ENCODE data around the gene ITGAD.

ITGAD gene

GRCh38 chr16:31421587-31421986 is 28.5 kb downstream of the ITGAD start:
- Histone ChIP-seq H4K20me1 (ENCODE audit: insufficient read depth, low read length) (no peaks in the 10 kb centered on the region), H3K36me3 (replicated peaks; ENCODE audit: insufficient read depth, low read length) (no peaks in the 10 kb centered on the region), H3K27ac (ENCODE audit: low read length) (no peak overlapping the region), H3K4me3 (ENCODE audit: low read length) (no peak overlapping the region), H2AFZ (ENCODE audit: low read length) (no peak overlapping the region), H3K4me1 (ENCODE audit: low read length) (no peaks in the 10 kb centered on the region), H3K27me3 (replicated peaks; ENCODE audit: insufficient read depth, low read length) (0 out of 2 replicates have a peak, but pooled peaks cover under 1% of the 10 kb centered on the region), H3K9ac (ENCODE audit: low read length) (no peak overlapping the region), H3K9me2 (replicated peaks; ENCODE audit: insufficient read depth, low read length) (no peaks in the 10 kb centered on the region), H3K9me3 (replicated peaks; ENCODE audit: insufficient read depth, low read length) (no peaks in the 10 kb centered on the region), H3K79me2 (ENCODE audit: low read length) (no peaks in the 10 kb centered on the region), H3F3A (ENCODE audit: insufficient read depth, low read length) (no peaks in the 10 kb centered on the region), H3K4me2 (ENCODE audit: low read depth, low read length) (no peak overlapping the region)
- TF ChIP-seq EZH2phosphoT487 (IDR thresholded peaks at IDR 0.05; ENCODE audit: low read length): no peak
- no peak for TF ChIP-seq EZH2 (optimal IDR thresholded peaks at IDR 0.05; ENCODE audit: low read depth, low read length)
- no peak for TF ChIP-seq CTCF (IDR thresholded peaks at IDR 0.05; ENCODE audit: low read length)
- no peak for DNase-seq

- H3K4me1 ChIP-seq (ENCODE audit: low read length): no peaks in the 10 kb centered on the region
- no peaks in the 10 kb centered on the region for H3K79me2 ChIP-seq (ENCODE audit: low read length)
- H3K9ac ChIP-seq (ENCODE audit: low read length): no peak overlapping the region
- H3K9me2 ChIP-seq (replicated peaks; ENCODE audit: insufficient read depth, low read length): no peaks in the 10 kb centered on the region
- TF ChIP-seq EZH2phosphoT487 (IDR thresholded peaks at IDR 0.05; ENCODE audit: low read length) (no peak), EZH2 (optimal IDR thresholded peaks at IDR 0.05; ENCODE audit: low read depth, low read length) (no peak), CTCF (IDR thresholded peaks at IDR 0.05; ENCODE audit: low read length) (no peak)
- no peak overlapping the region for H3K4me3 ChIP-seq (ENCODE audit: low read length)
- peak overlapping the region; percentile 14; the same call in 1 of the 2 replicates for H3K4me2 ChIP-seq (ENCODE audit: low read depth, low read length)
- no peaks in the 10 kb centered on the region for H3F3A ChIP-seq (ENCODE audit: insufficient read depth, low read length)
- DNase-seq: no peak
- 0 out of 2 replicates have a peak overlapping the region, but pooled peaks have one; percentile 3 for H2AFZ ChIP-seq (ENCODE audit: low read length)
- no peaks in the 10 kb centered on the region for H3K36me3 ChIP-seq (replicated peaks; ENCODE audit: insufficient read depth, low read length)
- H3K27me3 ChIP-seq (replicated peaks; ENCODE audit: insufficient read depth, low read length): no peaks in the 10 kb centered on the region
- H3K27ac ChIP-seq (ENCODE audit: low read length): no peak overlapping the region
- no peaks in the 10 kb centered on the region for H3K9me3 ChIP-seq (replicated peaks; ENCODE audit: insufficient read depth, low read length)
- H4K20me1 ChIP-seq (ENCODE audit: insufficient read depth, low read length): no peaks in the 10 kb centered on the region
Measured at GRCh38 chr16:31423241-31423640, 30.1 kb downstream of the ITGAD start.

GRCh38 chr16:31423801-31424200 is 30.7 kb downstream of the ITGAD start:
- Histone ChIP-seq H3K4me1 (ENCODE audit: low read length) (no peaks in the 10 kb centered on the region), H3K9me2 (replicated peaks; ENCODE audit: insufficient read depth, low read length) (no peaks in the 10 kb centered on the region), H3K27ac (ENCODE audit: low read length) (no peak overlapping the region), H3K79me2 (ENCODE audit: low read length) (no peaks in the 10 kb centered on the region), H4K20me1 (ENCODE audit: insufficient read depth, low read length) (no peaks in the 10 kb centered on the region), H3F3A (ENCODE audit: insufficient read depth, low read length) (no peaks in the 10 kb centered on the region), H3K27me3 (replicated peaks; ENCODE audit: insufficient read depth, low read length) (no peaks in the 10 kb centered on the region), H3K36me3 (replicated peaks; ENCODE audit: insufficient read depth, low read length) (no peaks in the 10 kb centered on the region), H3K9me3 (replicated peaks; ENCODE audit: insufficient read depth, low read length) (no peaks in the 10 kb centered on the region), H3K4me2 (ENCODE audit: low read depth, low read length) (no peak overlapping the region), H3K4me3 (ENCODE audit: low read length) (no peak overlapping the region), H2AFZ (ENCODE audit: low read length) (no peak overlapping the region), H3K9ac (ENCODE audit: low read length) (no peak overlapping the region)
- TF ChIP-seq CTCF (IDR thresholded peaks at IDR 0.05; ENCODE audit: low read length) (no peak), EZH2 (optimal IDR thresholded peaks at IDR 0.05; ENCODE audit: low read depth, low read length) (no peak), EZH2phosphoT487 (IDR thresholded peaks at IDR 0.05; ENCODE audit: low read length) (no peak)
- no peak for DNase-seq
